Measurements from ENCODE around the gene BRME1.

GRCh38 chr19:13952154-13952930 lies 46.4 kb upstream of the BRME1 start, which contains the start of gene DCAF15:
- peak; percentile 28 for TF ChIP-seq CTCF (IDR thresholded peaks at IDR 0.05; ENCODE audit: poor library complexity, severe bottlenecking)
- TF ChIP-seq RAD21 (conservative IDR thresholded peaks at IDR 0.05), result no peak
- TF ChIP-seq EZH2 (IDR thresholded peaks at IDR 0.05; ENCODE audit: borderline replicate concordance, insufficient read depth, low read length, poor library complexity, severe bottlenecking), result no peak
- TF ChIP-seq POLR2AphosphoS5 (IDR thresholded peaks at IDR 0.05), result peak; percentile 87
- TF ChIP-seq SMC3 (conservative IDR thresholded peaks at IDR 0.05; ENCODE audit: poor library complexity), result no peak
- no peak for TF ChIP-seq EP300 (conservative IDR thresholded peaks at IDR 0.05; ENCODE audit: poor library complexity, severe bottlenecking)
- TF ChIP-seq REST (IDR thresholded peaks at IDR 0.05; ENCODE audit: borderline replicate concordance), result peak; percentile 89
- peak; percentile 65 for TF ChIP-seq MXI1 (conservative IDR thresholded peaks at IDR 0.05; ENCODE audit: poor library complexity, severe bottlenecking)
